Left lung (tissue), 14 donors: ENCODE measurements around the gene ADCY6. TPM values are rescaled to one million over a fixed set of nuclear protein-coding genes. Genes with fewer than 3 reads are reported as not detected.

ENCODE experiments used
- ATAC-seq: fragments of 200-7000 bp; cut with Tn5 transposase; one replicate; pipeline ENCODE4 v1.9.1; 2020; ENCODE audit warnings: moderate library complexity
- DNase-seq, 4 donors: peaks; one replicate each; pipeline ENCODE4 v3.0.0-alpha.2; 2013 to 2020
- H3K27ac ChIP-seq, 2 donors: fragments of 200-600 bp; sonication (generic) in 1 of 2; one replicate each; pipeline versions ENCODE4 v1.5.0 to v1.8.0; 2020 to 2021
- H3K27me3 ChIP-seq, 2 donors: fragments of 200-600 bp; sonication (generic) in 1 of 2; one replicate each; pipeline versions ENCODE4 v1.5.0 to v1.8.0; 2020 to 2021
- H3K36me3 ChIP-seq, 2 donors: fragments of 200-600 bp; sonication (generic) in 1 of 2; one replicate each; pipeline versions ENCODE4 v1.5.0 to v1.8.0; 2020 to 2021
- H3K4me1 ChIP-seq, 2 donors: fragments of 200-600 bp; one replicate each; pipeline ENCODE4 v1.8.0; 2021
- H3K4me3 ChIP-seq, 2 donors: fragments of 200-600 bp; sonication (generic) in 1 of 2; one replicate each; pipeline versions ENCODE4 v1.5.0 to v1.8.0; 2020 to 2021; ENCODE audit warnings: mild to moderate bottlenecking in 1 of 2
- H3K9me3 ChIP-seq, 2 donors: fragments of 200-600 bp; sonication (generic) in 1 of 2; one replicate each; pipeline versions ENCODE4 v1.5.0 to v1.8.0; 2020 to 2021
- intact Hi-C, 2 donors: fragments of 100-400 bp; cut with DNase I; formaldehyde crosslinking; loops; one replicate each; pipeline versions ENCODE4 v1.11.2 to v1.14.2; 2022
- long read RNA-seq, 12 donors: library from polyadenylated mRNA in 2 of 12; unstranded in 2 of 12; transcript quantifications; one replicate each; pipeline ENCODE4 v2.0.0 and lab custom pipeline, GENCODE V29; 2019 to 2026
- polyA plus RNA-seq, 6 donors: library from polyadenylated mRNA; unstranded; fragments of 120-200 nt; gene quantifications; one replicate each; pipeline ENCODE4 v1.2.1, GENCODE V29; 2013; ENCODE audit not compliant: insufficient read length in 6 of 6
- total RNA-seq, 2 donors: library from RNA; stranded (reverse); fragmentation: NEBNext Ultra II Directional; extraction: Animal tissue kit (Norgen Biotek cat#: 25700); gene quantifications; one replicate each; pipeline ENCODE4 v1.2.1, GENCODE V29; 2021
- TF ChIP-seq, protein P1 (sequence below), 2 donors: fragments of 200-600 bp; sonication (generic) in 1 of 2; IDR thresholded peaks; one replicate each; pipeline versions ENCODE4 v1.5.0 to v1.8.0; 2021; ENCODE audit warnings: antibody characterized with exemption in 2 of 2
- donor health status: DM: no; HTN: yes; CAD: no.
- donor health status: DM: no; HTN: no; CAD: no.

Gene ADCY6
- total RNA-seq: 10 to 100 TPM; 33.0 to 54.0 TPM
- 10 to 100 TPM; 54.2 to 67.0 (median 60.0) TPM for polyA plus RNA-seq
- long read RNA-seq, donor 1, partial matches to known transcripts: 0 of 3 reads
- long read RNA-seq, donor 1, other reads (novel, unspliced or antisense): 0 of 3 reads
- long read RNA-seq, donor 2, partial matches to known transcripts: 7 of 7 reads
- long read RNA-seq, donor 2, other reads (novel, unspliced or antisense): 0 of 7 reads
- long read RNA-seq, donor 3: 0 reads
- long read RNA-seq, donor 4, partial matches to known transcripts: 1 of 6 reads
- long read RNA-seq, donor 4, other reads (novel, unspliced or antisense): 5 of 6 reads
- long read RNA-seq, donor 5, partial matches to known transcripts: 0 of 1 reads
- long read RNA-seq, donor 5, other reads (novel, unspliced or antisense): 0 of 1 reads
- long read RNA-seq, donor 6: 0 reads
- long read RNA-seq, donor 7, partial matches to known transcripts: 0 of 3 reads
- long read RNA-seq, donor 7, other reads (novel, unspliced or antisense): 0 of 3 reads
- long read RNA-seq, donor 8, full-length matches to known transcripts: 1 of 6 reads
- long read RNA-seq, donor 8, partial matches to known transcripts: 5 of 6 reads
- long read RNA-seq, donor 8, other reads (novel, unspliced or antisense): 0 of 6 reads
- long read RNA-seq, donor 9: 0 reads
- long read RNA-seq, donor 10, partial matches to known transcripts: 1 of 2 reads
- long read RNA-seq, donor 10, other reads (novel, unspliced or antisense): 1 of 2 reads
- long read RNA-seq, donor 11: 0 reads
- long read RNA-seq, donor 12, full-length matches to known transcripts: 3 of 3 reads
- long read RNA-seq, donor 12, partial matches to known transcripts: 0 of 3 reads
- long read RNA-seq, donor 12, other reads (novel, unspliced or antisense): 0 of 3 reads

DNA sequence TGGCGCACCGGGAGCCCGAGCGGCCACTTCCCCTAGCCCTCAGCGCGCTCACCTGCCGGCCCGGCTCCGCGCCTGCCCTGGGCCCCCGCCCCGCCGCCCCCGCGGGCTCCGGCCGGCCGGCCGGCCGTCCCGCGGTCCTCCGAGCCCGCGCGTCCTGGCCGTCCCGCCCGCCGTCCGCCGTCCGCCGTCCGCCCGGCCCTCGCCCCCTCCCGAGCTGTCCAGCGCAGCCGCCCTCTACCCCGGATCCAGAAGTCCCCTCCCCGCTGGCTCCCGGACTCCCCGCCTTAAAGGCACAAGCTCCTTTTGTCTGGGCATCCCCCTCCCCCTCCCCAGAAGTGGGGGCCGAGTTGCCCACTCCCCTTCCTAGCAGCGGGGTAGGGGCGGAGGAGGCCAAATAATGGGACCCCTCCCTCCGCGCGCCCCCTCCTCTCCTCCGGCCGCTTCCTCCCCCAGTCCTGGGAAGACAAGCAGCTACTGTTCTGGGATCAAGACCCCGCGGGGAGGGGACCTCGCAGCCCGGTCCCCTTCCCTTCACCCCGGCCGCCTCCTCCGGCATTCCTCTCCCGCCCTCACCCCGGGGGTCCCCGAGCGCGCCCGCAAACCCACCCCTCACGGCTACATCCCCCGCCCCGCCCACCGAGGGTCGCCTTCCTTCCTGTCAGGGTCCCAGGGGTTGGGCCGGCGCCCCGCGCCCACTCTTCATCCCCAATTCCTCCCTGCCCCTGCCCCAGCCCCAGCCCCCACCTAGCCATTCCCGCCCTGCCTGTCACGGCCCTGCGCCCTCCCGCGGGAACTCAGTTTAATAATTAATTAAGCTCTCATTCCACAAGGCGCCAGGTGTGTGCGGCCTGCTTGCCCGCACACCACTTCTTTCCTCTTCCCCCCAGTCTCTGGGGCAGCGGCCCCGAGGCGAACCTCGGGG, at the start of gene ADCY6:
Gene ADCY6, minus strand, starts transcription at position 236 of the 922 bp plus-strand sequence. CDS start 5,655 bp downstream, outside the sequence.
- Histone ChIP-seq H3K4me3 (peak within 1 kb of the TSS; percentile 55 to 83), H3K27me3 (peaks cover 0 to 34% of the 10 kb centered on the region in 2 donors), H3K27ac (peak within 1 kb of the TSS; percentile 71 to 83), H3K9me3 (no peaks in the 10 kb centered on the region), H3K36me3 (no peaks in the 10 kb centered on the region), H3K4me1 (peaks cover 12 to 16% of the 10 kb centered on the region in 2 donors)
- intact Hi-C loops: no loop called here
- DNase-seq: peak; percentile 68 to 88 (median 83)
- ATAC-seq: peak; percentile 95
- TF ChIP-seq, protein P1, sequence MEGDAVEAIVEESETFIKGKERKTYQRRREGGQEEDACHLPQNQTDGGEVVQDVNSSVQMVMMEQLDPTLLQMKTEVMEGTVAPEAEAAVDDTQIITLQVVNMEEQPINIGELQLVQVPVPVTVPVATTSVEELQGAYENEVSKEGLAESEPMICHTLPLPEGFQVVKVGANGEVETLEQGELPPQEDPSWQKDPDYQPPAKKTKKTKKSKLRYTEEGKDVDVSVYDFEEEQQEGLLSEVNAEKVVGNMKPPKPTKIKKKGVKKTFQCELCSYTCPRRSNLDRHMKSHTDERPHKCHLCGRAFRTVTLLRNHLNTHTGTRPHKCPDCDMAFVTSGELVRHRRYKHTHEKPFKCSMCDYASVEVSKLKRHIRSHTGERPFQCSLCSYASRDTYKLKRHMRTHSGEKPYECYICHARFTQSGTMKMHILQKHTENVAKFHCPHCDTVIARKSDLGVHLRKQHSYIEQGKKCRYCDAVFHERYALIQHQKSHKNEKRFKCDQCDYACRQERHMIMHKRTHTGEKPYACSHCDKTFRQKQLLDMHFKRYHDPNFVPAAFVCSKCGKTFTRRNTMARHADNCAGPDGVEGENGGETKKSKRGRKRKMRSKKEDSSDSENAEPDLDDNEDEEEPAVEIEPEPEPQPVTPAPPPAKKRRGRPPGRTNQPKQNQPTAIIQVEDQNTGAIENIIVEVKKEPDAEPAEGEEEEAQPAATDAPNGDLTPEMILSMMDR (IDR thresholded peaks at IDR 0.05): no peak

DNA sequence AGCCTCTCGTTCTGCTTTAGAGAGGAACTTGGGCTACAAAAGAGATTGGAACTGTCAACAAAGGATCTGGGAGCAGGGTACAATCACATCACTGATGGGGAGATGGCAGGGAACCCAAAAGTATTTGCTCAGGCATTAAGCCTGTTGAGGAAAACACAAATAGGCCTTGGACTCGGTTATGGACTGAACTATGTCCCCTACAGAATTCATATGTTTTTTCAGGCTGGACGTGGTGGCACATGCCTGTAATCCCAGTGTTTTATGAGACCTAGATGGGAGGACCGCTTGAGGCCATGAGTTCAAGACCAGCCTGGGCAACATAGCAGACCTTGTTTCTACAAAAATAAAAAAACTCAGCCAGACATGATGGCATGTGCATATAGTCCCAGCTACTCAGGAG, 49.2 kb upstream of the ADCY6 start:
- peaks cover 0 to 97% of the 10 kb centered on the region in 2 donors for H3K36me3 ChIP-seq
- no peak overlapping the region for H3K4me3 ChIP-seq
- TF ChIP-seq, protein P1 (IDR thresholded peaks at IDR 0.05): no peak
- no peaks in the 10 kb centered on the region for H3K9me3 ChIP-seq
- no peak for DNase-seq
- no peaks in the 10 kb centered on the region for H3K4me1 ChIP-seq
- no peak overlapping the region for H3K27ac ChIP-seq
- no peaks in the 10 kb centered on the region for H3K27me3 ChIP-seq
- intact Hi-C loops: no loop called here
- no peak for ATAC-seq

GRCh38 chr12:48832321-48833060, 43.6 kb upstream of the ADCY6 start:
- no peak overlapping the region for H3K4me3 ChIP-seq
- no peak overlapping the region for H3K27ac ChIP-seq
- H3K9me3 ChIP-seq: no peaks in the 10 kb centered on the region
- peaks cover 0 to 100% of the 10 kb centered on the region in 2 donors for H3K36me3 ChIP-seq
- intact Hi-C loops: no loop called here
- ATAC-seq: no peak
- no peaks in the 10 kb centered on the region for H3K4me1 ChIP-seq
- no peaks in the 10 kb centered on the region for H3K27me3 ChIP-seq
- TF ChIP-seq, protein P1 (IDR thresholded peaks at IDR 0.05): no peak
- no peak for DNase-seq

DNA sequence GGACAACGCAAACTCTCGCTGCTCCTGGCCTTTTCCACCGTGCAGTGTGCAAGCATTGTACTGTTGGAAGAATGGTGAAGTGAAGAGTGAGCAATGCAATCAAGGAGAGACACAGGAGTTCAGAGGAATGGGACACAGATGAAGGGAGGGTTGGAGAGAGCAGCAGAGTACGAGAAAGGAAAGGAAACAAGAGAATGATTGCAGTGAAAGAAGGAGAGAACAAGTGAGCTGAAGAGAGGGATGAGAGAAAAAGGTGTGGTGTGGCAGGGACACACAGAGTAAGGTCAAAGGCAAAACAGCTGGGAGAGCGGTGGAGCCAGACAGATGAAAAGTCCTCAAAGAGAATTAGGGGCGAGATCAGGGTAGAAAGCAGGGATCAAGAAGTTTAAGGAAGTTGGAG, 42.4 kb upstream of the ADCY6 start:
- ATAC-seq (no peak), DNase-seq (no peak)
- H3K27ac ChIP-seq: no peak overlapping the region
- no peaks in the 10 kb centered on the region for H3K27me3 ChIP-seq
- no peaks in the 10 kb centered on the region for H3K4me1 ChIP-seq
- TF ChIP-seq, protein P1 (IDR thresholded peaks at IDR 0.05): no peak
- intact Hi-C loops: no loop called here
- peaks cover 0 to 99% of the 10 kb centered on the region in 2 donors for H3K36me3 ChIP-seq
- H3K4me3 ChIP-seq: no peak overlapping the region
- no peaks in the 10 kb centered on the region for H3K9me3 ChIP-seq
